Uterus (tissue), 4 donors: Measurements from ENCODE around the gene CD96. TPM values are rescaled to one million over a fixed set of nuclear protein-coding genes. Genes with fewer than 3 reads are reported as not detected.

Source experiments
- DNase-seq, 2 donors: peaks; one replicate each; pipeline ENCODE4 v3.0.0-alpha.2; 2019 to 2020
- H3K27ac ChIP-seq, 2 donors: fragments of 200-600 bp; sonication (generic); 1 replicate in 1 of 2; 2 replicates in 1 of 2; pipeline ENCODE4 v1.5.1; 2016 to 2018
- H3K27me3 ChIP-seq, 2 donors: fragments of 200-600 bp; sonication (generic); one replicate each; pipeline ENCODE4 v1.5.1; 2018 to 2019; ENCODE audit warnings: control low read depth in 1 of 2
- H3K36me3 ChIP-seq, 2 donors: fragments of 200-600 bp; sonication (generic); one replicate each; pipeline ENCODE4 v1.5.1; 2019; ENCODE audit warnings: control low read depth in 1 of 2
- H3K4me1 ChIP-seq, 2 donors: fragments of 200-600 bp; sonication (generic); one replicate each; pipeline ENCODE4 v1.5.1; 2018 to 2019; ENCODE audit warnings: control low read depth in 1 of 2
- H3K4me3 ChIP-seq, 2 donors: fragments of 200-600 bp; sonication (generic); 1 replicate in 1 of 2; 2 replicates in 1 of 2; pipeline ENCODE4 v1.5.1; 2018 to 2019; ENCODE audit warnings: mild to moderate bottlenecking in 1 of 2
- H3K9me3 ChIP-seq, 2 donors: fragments of 200-600 bp; sonication (generic); one replicate each; pipeline ENCODE4 v1.5.1; 2019; ENCODE audit warnings: control low read depth in 1 of 2
- POLR2A ChIP-seq, 2 donors: fragments of 450-650 bp; IDR thresholded peaks; one replicate each; pipeline ENCODE4 v1.6.1; 2016; ENCODE audit warnings: antibody characterized with exemption in 2 of 2, mild to moderate bottlenecking in 1 of 2, moderate library complexity in 1 of 2
- intact Hi-C: fragments of 100-400 bp; cut with DNase I; formaldehyde crosslinking; loops from one replicate; pipeline ENCODE4 v1.15.1; 2023; ENCODE audit warnings: low total_unique reads
- total RNA-seq, 4 donors: library from RNA; depleted of rRNA in 3 of 4; stranded (reverse); fragments of >200 nt in 3 of 4; gene quantifications; one replicate each; pipeline versions ENCODE4 v1.1.0 to v1.2.4, GENCODE V29; 2014 to 2023
- TF ChIP-seq, protein P1 (sequence below), 4 experiments: fragments of 200-600 bp in 2 of 4; fragments of 450-650 bp in 2 of 4; sonication (generic) in 2 of 4; IDR thresholded peaks; one replicate each; pipeline ENCODE4 v1.5.1; 2016 to 2019; ENCODE audit warnings: antibody characterized with exemption in 4 of 4, mild to moderate bottlenecking in 2 of 4, moderate library complexity in 1 of 4
- donor health status: DM: yes; HTN: yes; CAD: no.

CD96 gene
- total RNA-seq, 4 donors from 2014 or later: 1.0 to 2.8 (median 2.2) TPM

DNA sequence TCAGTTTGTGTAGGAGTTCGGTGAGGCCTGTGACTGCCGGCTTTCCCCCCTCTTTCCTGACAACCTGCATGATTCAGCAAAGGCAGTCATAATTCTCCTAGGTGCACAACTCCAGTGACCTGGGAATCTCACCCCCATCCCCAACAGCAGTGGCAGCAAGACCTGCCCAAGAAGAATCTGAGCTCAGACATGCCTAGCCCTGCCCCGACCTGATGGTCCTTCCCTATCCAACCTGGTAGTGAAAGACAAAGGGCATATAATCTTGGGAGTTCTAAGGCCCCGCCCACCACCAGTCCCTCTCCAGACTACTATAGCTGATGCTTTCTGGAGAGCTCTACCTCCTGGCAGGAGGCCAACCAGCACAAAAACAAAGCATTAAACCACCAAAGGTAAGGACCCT lies 97.3 kb downstream of the CD96 start:
- TF ChIP-seq POLR2A (IDR thresholded peaks at IDR 0.05): no peak
- TF ChIP-seq, protein P1, sequence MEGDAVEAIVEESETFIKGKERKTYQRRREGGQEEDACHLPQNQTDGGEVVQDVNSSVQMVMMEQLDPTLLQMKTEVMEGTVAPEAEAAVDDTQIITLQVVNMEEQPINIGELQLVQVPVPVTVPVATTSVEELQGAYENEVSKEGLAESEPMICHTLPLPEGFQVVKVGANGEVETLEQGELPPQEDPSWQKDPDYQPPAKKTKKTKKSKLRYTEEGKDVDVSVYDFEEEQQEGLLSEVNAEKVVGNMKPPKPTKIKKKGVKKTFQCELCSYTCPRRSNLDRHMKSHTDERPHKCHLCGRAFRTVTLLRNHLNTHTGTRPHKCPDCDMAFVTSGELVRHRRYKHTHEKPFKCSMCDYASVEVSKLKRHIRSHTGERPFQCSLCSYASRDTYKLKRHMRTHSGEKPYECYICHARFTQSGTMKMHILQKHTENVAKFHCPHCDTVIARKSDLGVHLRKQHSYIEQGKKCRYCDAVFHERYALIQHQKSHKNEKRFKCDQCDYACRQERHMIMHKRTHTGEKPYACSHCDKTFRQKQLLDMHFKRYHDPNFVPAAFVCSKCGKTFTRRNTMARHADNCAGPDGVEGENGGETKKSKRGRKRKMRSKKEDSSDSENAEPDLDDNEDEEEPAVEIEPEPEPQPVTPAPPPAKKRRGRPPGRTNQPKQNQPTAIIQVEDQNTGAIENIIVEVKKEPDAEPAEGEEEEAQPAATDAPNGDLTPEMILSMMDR (IDR thresholded peaks at IDR 0.05): no peak
- no peak overlapping the region for H3K4me3 ChIP-seq
- H3K27ac ChIP-seq: no peak overlapping the region
- intact Hi-C loops: no loop called here
- H3K4me1 ChIP-seq: no peaks in the 10 kb centered on the region
- no peaks in the 10 kb centered on the region for H3K36me3 ChIP-seq
- H3K9me3 ChIP-seq: no peaks in the 10 kb centered on the region
- DNase-seq: no peak
- no peaks in the 10 kb centered on the region for H3K27me3 ChIP-seq

DNA sequence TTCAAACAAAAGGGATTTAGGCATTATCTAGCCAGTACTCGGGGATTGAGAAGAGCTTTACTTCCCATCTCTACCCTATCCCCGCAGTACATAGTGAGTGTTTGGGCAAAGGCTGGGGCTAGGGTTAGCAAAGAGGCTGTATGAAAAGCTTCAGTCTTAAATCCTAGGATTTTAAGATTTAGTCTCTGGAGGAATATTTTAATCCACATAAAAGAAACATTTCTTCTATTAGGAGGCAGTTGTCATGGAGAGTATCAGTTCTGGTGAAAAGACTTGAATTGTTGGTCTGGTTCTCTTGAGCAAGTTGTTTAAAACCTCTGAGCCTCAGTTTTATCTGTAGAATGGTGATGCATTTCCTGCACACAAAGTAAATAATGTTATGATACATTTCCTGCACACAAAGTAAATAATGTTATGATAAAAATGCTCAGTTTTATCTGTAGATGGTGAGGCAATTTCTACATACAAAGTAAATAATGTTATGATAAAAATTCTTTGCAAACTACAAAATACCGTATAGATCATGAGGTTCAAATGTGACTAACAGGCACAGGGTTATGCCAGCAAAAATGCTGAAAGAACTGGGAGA lies 107.1 kb downstream of the CD96 start:
- Histone ChIP-seq H3K27ac (no peak overlapping the region), H3K27me3 (no peaks in the 10 kb centered on the region), H3K36me3 (no peaks in the 10 kb centered on the region), H3K4me1 (no peaks in the 10 kb centered on the region), H3K9me3 (no peaks in the 10 kb centered on the region), H3K4me3 (no peak overlapping the region)
- intact Hi-C loops: no loop called here
- no peak for TF ChIP-seq POLR2A (IDR thresholded peaks at IDR 0.05)
- TF ChIP-seq, protein P1 (IDR thresholded peaks at IDR 0.05): no peak
- no peak for DNase-seq

DNA sequence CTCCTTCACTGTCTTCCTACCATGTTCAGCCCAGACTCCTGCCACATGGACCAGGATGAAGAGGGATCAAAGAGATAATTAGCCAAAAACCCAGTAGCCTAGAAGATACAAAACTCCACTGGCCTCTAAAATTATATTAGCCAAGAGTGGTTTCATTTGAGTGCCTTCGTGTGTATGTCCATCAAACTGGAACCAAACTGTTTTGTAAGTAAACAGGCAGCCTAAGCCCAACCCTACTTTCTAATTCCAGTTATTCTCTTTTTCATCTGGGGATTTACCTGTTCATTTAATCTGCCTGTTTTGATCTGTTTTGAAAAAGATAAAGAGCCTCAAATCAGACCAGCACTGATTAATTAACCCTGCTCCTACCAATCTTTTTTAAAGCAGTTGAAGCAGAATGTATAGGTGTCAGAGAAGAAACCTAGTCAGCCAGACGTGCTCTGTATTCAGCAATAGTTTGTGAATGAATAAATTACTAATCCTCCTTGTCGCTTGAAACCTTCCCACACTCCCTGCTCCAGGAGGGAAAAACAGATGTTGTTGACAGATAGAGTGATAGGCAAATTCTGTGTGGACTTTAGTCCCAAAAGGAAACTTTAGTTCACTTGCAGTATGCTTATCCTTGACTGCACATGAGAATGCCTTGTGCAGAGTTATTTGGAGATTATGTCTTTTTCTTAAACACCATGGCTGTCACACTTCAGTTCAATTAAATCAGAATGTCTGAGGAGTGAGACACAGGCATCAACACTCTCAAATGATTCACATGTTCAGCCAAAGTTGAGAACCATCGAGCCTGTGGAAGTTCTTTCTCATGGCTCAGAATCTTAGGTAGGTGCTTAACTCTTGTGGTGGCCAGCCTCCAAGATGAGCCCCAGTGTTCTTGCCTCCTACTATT lies 108.6 kb downstream of the CD96 start:
- no peak overlapping the region for H3K27ac ChIP-seq
- H3K27me3 ChIP-seq: no peaks in the 10 kb centered on the region
- DNase-seq: no peak
- H3K36me3 ChIP-seq: no peaks in the 10 kb centered on the region
- H3K4me1 ChIP-seq: no peaks in the 10 kb centered on the region
- H3K9me3 ChIP-seq: no peaks in the 10 kb centered on the region
- TF ChIP-seq POLR2A (IDR thresholded peaks at IDR 0.05): no peak
- TF ChIP-seq, protein P1 (IDR thresholded peaks at IDR 0.05): no peak
- intact Hi-C loops: no loop called here
- no peak overlapping the region for H3K4me3 ChIP-seq

DNA sequence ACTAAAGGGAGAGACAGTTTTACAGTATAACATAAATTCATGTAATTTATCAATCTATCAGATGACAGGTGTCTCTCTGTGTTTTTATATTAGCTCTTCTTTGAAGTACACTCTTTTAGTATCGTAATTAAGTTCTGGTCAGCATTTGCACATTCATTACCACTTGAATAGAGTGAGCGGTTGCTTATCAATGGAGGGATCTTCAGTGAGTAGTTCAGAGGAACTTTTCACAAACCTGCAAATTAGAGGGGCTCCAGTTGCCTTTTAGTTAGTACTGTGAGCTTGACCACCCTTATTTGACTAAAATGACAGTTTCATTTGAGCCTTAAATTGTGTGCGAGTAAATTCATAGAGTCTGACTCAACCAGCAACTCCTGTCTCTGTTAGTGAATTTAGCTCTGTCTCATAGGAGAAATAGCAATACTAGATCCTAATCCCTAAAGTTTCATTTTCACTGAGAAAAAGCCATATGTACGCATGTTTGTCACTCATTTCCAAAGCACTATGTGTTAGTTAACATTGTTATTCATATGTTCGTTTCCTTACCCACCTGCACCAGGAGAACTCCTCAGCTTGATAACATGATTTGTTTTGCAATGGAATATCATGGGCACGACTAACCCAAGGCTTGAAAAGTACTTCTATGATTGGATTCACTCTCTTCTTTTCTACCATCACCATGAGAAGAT lies 110.6 kb downstream of the CD96 start:
- no peaks in the 10 kb centered on the region for H3K27me3 ChIP-seq
- no peak for TF ChIP-seq POLR2A (IDR thresholded peaks at IDR 0.05)
- TF ChIP-seq, protein P1 (IDR thresholded peaks at IDR 0.05): no peak

DNA sequence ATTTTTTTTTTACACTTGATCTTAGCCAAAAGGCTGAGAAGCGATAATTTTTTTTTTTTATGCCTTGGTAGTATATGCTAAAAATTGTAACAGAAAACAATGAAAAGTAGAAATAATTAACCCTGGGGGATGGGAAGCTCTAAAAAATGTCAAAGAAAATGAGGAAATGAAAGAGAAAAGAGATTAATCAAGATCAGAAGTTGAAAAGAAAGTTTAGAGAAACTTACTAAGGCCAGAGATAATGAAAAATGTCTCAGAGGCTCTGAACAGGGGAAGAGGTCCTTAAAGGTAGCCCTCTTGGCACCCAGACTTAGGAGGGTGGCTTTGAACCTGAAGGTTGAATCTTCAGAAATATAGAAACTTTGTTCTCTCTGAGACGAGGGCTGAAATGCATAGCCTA lies 111.8 kb downstream of the CD96 start:
- no peaks in the 10 kb centered on the region for H3K36me3 ChIP-seq
- H3K4me3 ChIP-seq: no peak overlapping the region
- H3K27ac ChIP-seq: no peak overlapping the region
- intact Hi-C loops: no loop called here
- no peaks in the 10 kb centered on the region for H3K9me3 ChIP-seq
- no peak for TF ChIP-seq POLR2A (IDR thresholded peaks at IDR 0.05)
- TF ChIP-seq, protein P1 (IDR thresholded peaks at IDR 0.05): no peak
- H3K27me3 ChIP-seq: no peaks in the 10 kb centered on the region
- no peak for DNase-seq
- H3K4me1 ChIP-seq: no peaks in the 10 kb centered on the region

More for the DNA sequence above, 110.6 kb downstream of the CD96 start:
- no peak for DNase-seq
- H3K4me3 ChIP-seq: no peak overlapping the region
- no peaks in the 10 kb centered on the region for H3K36me3 ChIP-seq
- no peaks in the 10 kb centered on the region for H3K9me3 ChIP-seq
- no peak overlapping the region for H3K27ac ChIP-seq
- no peaks in the 10 kb centered on the region for H3K4me1 ChIP-seq
- intact Hi-C loops: no loop called here
